H1 (cell line): ENCODE measurements around the gene ABCC2. TPM values are rescaled to one million over a fixed set of nuclear protein-coding genes. Genes with fewer than 3 reads are reported as not detected.

Source experiments
- ASH2L ChIP-seq: fragments of 200-600, 300-600 bp; sonication (generic); IDR thresholded peaks from one replicate; pipeline ENCODE4 v1.7.1; 2017; ENCODE audit warnings: low read length
- BCL11A ChIP-seq, 2 experiments: IDR thresholded peaks; one replicate each; pipeline ENCODE4 v1.6.1; 2011; ENCODE audit warnings: low read depth in 2 of 2, low read length in 2 of 2, mild to moderate bottlenecking in 2 of 2
- CHD7 ChIP-seq: fragments of 300-600 bp; sonication (generic); IDR thresholded peaks from 2 replicates; pipeline ENCODE4 v1.7.1; 2012; ENCODE audit warnings: low read length, moderate library complexity, mild to moderate bottlenecking, inconsistent platforms; ENCODE audit not compliant: insufficient replicate concordance
- MAFK ChIP-seq: IDR thresholded peaks from 2 replicates; pipeline ENCODE4 v1.6.1; 2012; ENCODE audit warnings: low read depth, mild to moderate bottlenecking, improper control_type of control experiment, low read length
- PHF8 ChIP-seq: fragments of 200-600 bp; sonication (generic); conservative IDR thresholded peaks from 2 replicates; pipeline ENCODE4 v1.7.1; 2012; ENCODE audit warnings: low read depth, mild to moderate bottlenecking, inconsistent platforms, low read length, moderate library complexity
- RAD21 ChIP-seq, 2 experiments: IDR thresholded peaks in 1 of 2; conservative IDR thresholded peaks in 1 of 2; 2 replicates each; pipeline ENCODE4 v1.6.1; 2011; ENCODE audit warnings: low read depth in 2 of 2, low read length in 2 of 2, improper control_type of control experiment in 1 of 2, inconsistent platforms in 1 of 2, mild to moderate bottlenecking in 1 of 2, moderate library complexity in 1 of 2
- RNF2 ChIP-seq: fragments of 200-900, 300-1000 bp; sonication (generic); IDR thresholded peaks from 2 replicates; pipeline ENCODE4 v1.7.1; 2016; ENCODE audit warnings: borderline replicate concordance, low read depth, mild to moderate bottlenecking, antibody characterized with exemption, low read length; ENCODE audit not compliant: poor library complexity, severe bottlenecking; ENCODE audit errors: missing control alignments
- RXRA ChIP-seq: IDR thresholded peaks from 2 replicates; pipeline ENCODE4 v1.6.1; 2011; ENCODE audit warnings: low read depth, mild to moderate bottlenecking, low read length, moderate library complexity; ENCODE audit not compliant: insufficient read depth
- SP1 ChIP-seq: IDR thresholded peaks from 2 replicates; pipeline ENCODE4 v1.6.1; 2011; ENCODE audit warnings: low read depth, low read length
- TCF12 ChIP-seq: IDR thresholded peaks from 2 replicates; pipeline ENCODE4 v1.6.1; 2011; ENCODE audit warnings: low read depth, mild to moderate bottlenecking, low read length
- YY1 ChIP-seq: IDR thresholded peaks from 2 replicates; pipeline ENCODE4 v1.6.1; 2011; ENCODE audit warnings: low read depth, mild to moderate bottlenecking, low read length
- ZNF274 ChIP-seq: IDR thresholded peaks from 2 replicates; pipeline ENCODE4 v1.7.0; 2012; ENCODE audit warnings: low read length, borderline replicate concordance; ENCODE audit errors: extremely low read depth
- polyA plus RNA-seq, 7 experiments: library from polyadenylated mRNA; depleted of rRNA in 3 of 7; stranded (reverse) in 5 of 7; unstranded in 2 of 7; fragments of >200 nt in 5 of 7; fragments of 200-250 nt in 2 of 7; gene quantifications; 1 replicate in 5 of 7; 2 replicates in 1 of 7; 4 replicates in 1 of 7; pipeline versions ENCODE4 v1.2.1 to v1.2.3, GENCODE V29; 2011 to 2013; ENCODE audit warnings: missing spikeins in 2 of 7, mixed read lengths in 2 of 7
- total RNA-seq: library from RNA; stranded (reverse); fragmentation: NEBNext Ultra II Directional; extraction: Animal tissue kit (Norgen Biotek cat#: 25700); gene quantifications from 2 replicates; pipeline ENCODE4 v1.2.1, GENCODE V29; 2021

Gene ABCC2
- total and polyA plus RNA-seq, 2 of the 8 experiments (the other 6 are each of a cell fraction or from before 2014, with no cell fraction given) = 0.74 to 1.1 TPM

- no peak for TF ChIP-seq CHD7
- TF ChIP-seq RXRA = no peak
- TF ChIP-seq ZNF274 = no peak
- TF ChIP-seq RAD21 (IDR thresholded peaks at IDR 0.05 in 1 of 2, conservative IDR thresholded peaks at IDR 0.05 in 1 of 2; ENCODE audit: low read depth in 2 of 2, low read length in 2 of 2) = no peak
- TF ChIP-seq MAFK = no peak
- no peak for TF ChIP-seq BCL11A (IDR thresholded peaks at IDR 0.05; ENCODE audit: low read depth in 2 of 2, low read length in 2 of 2)
- no peak for TF ChIP-seq ASH2L
- no peak for TF ChIP-seq YY1
- TF ChIP-seq SP1 = no peak
- no peak for TF ChIP-seq RNF2
- no peak for TF ChIP-seq PHF8
- TF ChIP-seq TCF12 = no peak
These were observed 3.1 kb upstream of the ABCC2 start (continued) for GRCh38 chr10:99779335-99779734.
